ENCODE results near the gene COL8A1. TPM values are rescaled to one million over a fixed set of nuclear protein-coding genes. Genes with fewer than 3 reads are reported as not detected.

The COL8A1 gene
- total RNA-seq, 1 donor from 2014 or later = 3,403 TPM

DNA sequence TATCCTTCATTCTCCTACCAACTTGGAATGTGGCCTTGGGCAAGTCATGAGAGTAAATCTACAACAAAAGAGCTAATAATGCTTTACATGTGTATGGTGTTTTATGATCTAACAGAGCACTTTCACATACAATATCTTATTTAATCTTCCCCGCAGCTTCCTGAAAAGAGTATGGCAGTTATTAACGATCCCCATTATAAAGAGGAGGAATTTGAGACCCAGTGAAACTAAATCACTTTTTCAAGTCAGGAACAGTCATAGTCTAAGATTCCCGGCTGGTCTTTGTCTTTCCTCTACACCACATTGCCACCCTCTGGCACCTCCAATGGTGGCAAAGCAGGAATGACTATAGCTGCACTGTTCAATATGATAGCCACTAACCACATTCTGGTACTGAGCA, 109.5 kb downstream of the COL8A1 start:
- Mint-ChIP-seq H3K9me3 (ENCODE audit: unreplicated experiment) (no peaks in the 10 kb centered on the region), H3K36me3 (ENCODE audit: unreplicated experiment) (peaks cover 57% of the 10 kb centered on the region), H3K27me3 (ENCODE audit: unreplicated experiment) (no peaks in the 10 kb centered on the region), H3K4me3 (ENCODE audit: unreplicated experiment) (no peak overlapping the region), H3K27ac (ENCODE audit: unreplicated experiment) (peak overlapping the region; percentile 79), H3K4me1 (ENCODE audit: unreplicated experiment) (peaks cover 45% of the 10 kb centered on the region)
- TF ChIP-seq, protein P1, sequence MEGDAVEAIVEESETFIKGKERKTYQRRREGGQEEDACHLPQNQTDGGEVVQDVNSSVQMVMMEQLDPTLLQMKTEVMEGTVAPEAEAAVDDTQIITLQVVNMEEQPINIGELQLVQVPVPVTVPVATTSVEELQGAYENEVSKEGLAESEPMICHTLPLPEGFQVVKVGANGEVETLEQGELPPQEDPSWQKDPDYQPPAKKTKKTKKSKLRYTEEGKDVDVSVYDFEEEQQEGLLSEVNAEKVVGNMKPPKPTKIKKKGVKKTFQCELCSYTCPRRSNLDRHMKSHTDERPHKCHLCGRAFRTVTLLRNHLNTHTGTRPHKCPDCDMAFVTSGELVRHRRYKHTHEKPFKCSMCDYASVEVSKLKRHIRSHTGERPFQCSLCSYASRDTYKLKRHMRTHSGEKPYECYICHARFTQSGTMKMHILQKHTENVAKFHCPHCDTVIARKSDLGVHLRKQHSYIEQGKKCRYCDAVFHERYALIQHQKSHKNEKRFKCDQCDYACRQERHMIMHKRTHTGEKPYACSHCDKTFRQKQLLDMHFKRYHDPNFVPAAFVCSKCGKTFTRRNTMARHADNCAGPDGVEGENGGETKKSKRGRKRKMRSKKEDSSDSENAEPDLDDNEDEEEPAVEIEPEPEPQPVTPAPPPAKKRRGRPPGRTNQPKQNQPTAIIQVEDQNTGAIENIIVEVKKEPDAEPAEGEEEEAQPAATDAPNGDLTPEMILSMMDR (IDR thresholded peaks at IDR 0.05) = peak; percentile 50
- no peak for DNase-seq (ENCODE audit: extremely low spot score, unreplicated experiment)

DNA sequence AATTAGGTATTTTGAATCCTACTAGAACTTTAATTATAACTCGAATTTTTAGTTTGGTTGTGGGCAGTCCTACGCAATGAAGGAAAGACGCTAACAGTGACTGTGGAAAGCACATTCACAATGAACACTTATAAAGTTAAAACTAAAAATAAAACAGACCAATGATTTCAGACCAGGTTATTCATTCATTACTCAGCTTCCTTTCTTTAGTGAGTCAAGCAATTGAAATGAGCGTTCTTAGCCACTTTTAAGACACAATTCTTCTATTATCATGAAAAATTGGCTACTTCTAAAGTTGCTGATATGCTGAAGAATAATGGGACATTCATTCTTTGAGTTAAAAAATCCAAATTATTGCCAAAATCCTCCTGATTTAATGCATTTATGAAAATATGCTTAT, 113.3 kb downstream of the COL8A1 start:
- TF ChIP-seq, protein P1 (IDR thresholded peaks at IDR 0.05) = no peak
- Mint-ChIP-seq H3K36me3 (ENCODE audit: unreplicated experiment) (peaks cover 61% of the 10 kb centered on the region), H3K4me3 (ENCODE audit: unreplicated experiment) (no peak overlapping the region), H3K9me3 (ENCODE audit: unreplicated experiment) (no peaks in the 10 kb centered on the region), H3K27me3 (ENCODE audit: unreplicated experiment) (no peaks in the 10 kb centered on the region), H3K4me1 (ENCODE audit: unreplicated experiment) (peaks cover 60% of the 10 kb centered on the region), H3K27ac (ENCODE audit: unreplicated experiment) (peak overlapping the region; percentile 80)
- DNase-seq (ENCODE audit: extremely low spot score, unreplicated experiment) = no peak

DNA sequence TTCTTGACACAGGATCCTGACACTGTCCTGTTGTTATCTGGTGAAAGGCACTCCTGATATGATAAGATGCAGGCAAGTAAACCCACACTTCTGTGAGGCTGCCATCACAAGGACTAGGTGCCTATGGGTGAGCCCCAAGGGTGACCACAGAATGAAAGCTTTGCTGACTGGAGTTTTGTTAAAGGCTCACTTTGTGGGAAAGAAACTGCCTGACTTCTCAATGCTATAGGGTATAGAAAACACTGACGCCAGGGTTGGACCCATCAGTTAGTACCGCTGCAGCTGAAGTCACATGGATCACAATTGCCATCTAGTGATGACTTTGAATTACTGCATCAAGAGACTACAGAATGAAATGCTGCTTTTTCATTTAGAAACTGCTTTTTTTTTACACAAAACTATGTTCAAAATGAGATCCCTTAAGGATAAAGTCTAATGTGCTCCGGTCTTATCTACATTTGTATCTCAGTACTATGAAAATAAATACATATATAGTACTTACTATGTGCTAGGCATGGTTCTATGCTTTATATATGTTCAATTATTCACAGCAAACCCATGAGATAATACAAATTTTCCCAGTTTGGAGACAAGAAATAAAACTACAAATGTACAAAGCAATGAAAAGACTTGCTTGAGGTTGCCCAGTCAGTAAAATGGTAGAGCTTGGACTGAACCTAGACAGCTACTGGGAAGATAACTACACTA, 115.0 kb downstream of the COL8A1 start:
- TF ChIP-seq, protein P1 (IDR thresholded peaks at IDR 0.05) = peak; percentile 64
- H3K4me1 Mint-ChIP-seq (ENCODE audit: unreplicated experiment) = peaks cover 71% of the 10 kb centered on the region
- no peaks in the 10 kb centered on the region for H3K27me3 Mint-ChIP-seq (ENCODE audit: unreplicated experiment)
- H3K36me3 Mint-ChIP-seq (ENCODE audit: unreplicated experiment) = peaks cover 55% of the 10 kb centered on the region
- no peak overlapping the region for H3K4me3 Mint-ChIP-seq (ENCODE audit: unreplicated experiment)
- H3K27ac Mint-ChIP-seq (ENCODE audit: unreplicated experiment) = peak overlapping the region; percentile 83
- DNase-seq (ENCODE audit: extremely low spot score, unreplicated experiment) = no peak
- no peaks in the 10 kb centered on the region for H3K9me3 Mint-ChIP-seq (ENCODE audit: unreplicated experiment)

DNA sequence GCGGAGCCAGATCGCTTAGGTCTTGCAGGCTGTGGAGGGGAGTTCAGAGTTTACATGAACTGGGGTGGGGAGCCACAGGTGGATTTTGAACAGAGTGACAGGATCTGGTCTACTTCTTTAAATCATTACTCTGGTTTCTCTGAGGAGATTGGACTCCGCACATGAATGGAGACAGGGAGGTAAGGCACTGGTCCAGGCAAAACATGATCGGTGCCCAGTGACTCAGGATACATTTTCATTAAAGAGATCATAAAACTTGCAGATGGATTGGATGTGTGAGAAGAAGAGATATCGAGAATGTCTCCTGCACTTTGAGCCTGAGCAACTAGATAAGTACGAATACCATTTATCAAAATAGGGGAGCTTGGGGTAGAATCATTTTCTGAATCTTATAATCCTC, 117.4 kb downstream of the COL8A1 start:
- no peak for DNase-seq (ENCODE audit: extremely low spot score, unreplicated experiment)
- TF ChIP-seq, protein P1 (IDR thresholded peaks at IDR 0.05) = no peak
- Mint-ChIP-seq H3K27me3 (ENCODE audit: unreplicated experiment) (no peaks in the 10 kb centered on the region), H3K36me3 (ENCODE audit: unreplicated experiment) (peaks cover 62% of the 10 kb centered on the region), H3K4me1 (ENCODE audit: unreplicated experiment) (peaks cover 84% of the 10 kb centered on the region), H3K27ac (ENCODE audit: unreplicated experiment) (peak overlapping the region; percentile 83), H3K9me3 (ENCODE audit: unreplicated experiment) (no peaks in the 10 kb centered on the region), H3K4me3 (ENCODE audit: unreplicated experiment) (no peak overlapping the region)

DNA sequence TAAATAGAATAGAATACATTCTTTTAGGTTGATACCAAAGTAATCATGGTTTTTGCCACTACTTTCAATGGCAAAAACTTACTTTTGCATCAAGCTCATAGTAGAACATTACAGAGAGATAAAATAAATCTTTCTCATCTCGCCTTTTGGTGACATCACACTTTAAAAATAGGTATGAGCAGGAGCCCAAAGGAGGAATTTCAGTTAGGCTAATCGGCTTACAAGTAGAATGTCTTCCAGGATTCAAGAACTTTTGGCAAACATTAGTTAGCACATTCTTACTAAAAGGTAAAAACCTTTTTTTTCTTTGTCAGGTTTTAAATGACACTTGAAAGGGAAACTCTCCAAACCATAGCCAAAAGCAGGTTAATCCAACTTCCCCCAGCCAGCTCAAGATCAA, 119.6 kb downstream of the COL8A1 start:
- Mint-ChIP-seq H3K9me3 (ENCODE audit: unreplicated experiment) (no peaks in the 10 kb centered on the region), H3K27me3 (ENCODE audit: unreplicated experiment) (no peaks in the 10 kb centered on the region), H3K36me3 (ENCODE audit: unreplicated experiment) (peaks cover 62% of the 10 kb centered on the region), H3K4me1 (ENCODE audit: unreplicated experiment) (peaks cover 87% of the 10 kb centered on the region), H3K4me3 (ENCODE audit: unreplicated experiment) (no peak overlapping the region), H3K27ac (ENCODE audit: unreplicated experiment) (peak overlapping the region; percentile 83)
- no peak for DNase-seq (ENCODE audit: extremely low spot score, unreplicated experiment)
- TF ChIP-seq, protein P1 (IDR thresholded peaks at IDR 0.05) = no peak
